K562 (cell line): Measurements from ENCODE around the gene LLGL2. TPM values are rescaled to one million over a fixed set of nuclear protein-coding genes. Genes with fewer than 3 reads are reported as not detected.

Experiments
- ARID2 ChIP-seq: fragments of 450-650 bp; IDR thresholded peaks from 2 replicates; pipeline ENCODE4 v1.6.1; 2017; ENCODE audit warnings: antibody characterized with exemption, mild to moderate bottlenecking
- CHD7 ChIP-seq: fragments of 200-600 bp; sonication (generic); IDR thresholded peaks from one replicate; pipeline ENCODE4 v1.6.1; 2012; ENCODE audit warnings: mild to moderate bottlenecking, low read depth, low read length, inconsistent platforms
- FOXJ3 ChIP-seq: sonication (generic); formaldehyde crosslinking; IDR thresholded peaks from 2 replicates; pipeline ENCODE4 v1.4.0; 2020; ENCODE audit warnings: mild to moderate bottlenecking, missing genetic modification reagents
- GABPB1 ChIP-seq: sonication (generic); formaldehyde crosslinking; IDR thresholded peaks from 2 replicates; pipeline ENCODE4 v1.8.0; 2022; ENCODE audit warnings: mild to moderate bottlenecking, missing genetic modification reagents
- HMBOX1 ChIP-seq: sonication (generic); IDR thresholded peaks from 2 replicates; pipeline ENCODE4 v1.6.1; 2016
- PTBP1 ChIP-seq: fragments of 200-400 bp; formaldehyde crosslinking; IDR thresholded peaks from 2 replicates; pipeline ENCODE4 v1.6.1; 2017; ENCODE audit warnings: low read depth, low read length
- YY1 ChIP-seq, 3 experiments: IDR thresholded peaks; 2 replicates each; pipeline ENCODE4 v1.6.1; 2011; ENCODE audit warnings: low read length in 2 of 3, mild to moderate bottlenecking in 2 of 3, moderate library complexity in 2 of 3, borderline replicate concordance in 1 of 3, control low read depth in 1 of 3, low read depth in 1 of 3; ENCODE audit not compliant: insufficient read depth in 3 of 3, insufficient replicate concordance in 2 of 3, control insufficient read depth in 1 of 3, insufficient read length in 1 of 3; ENCODE audit errors: extremely low read depth in 1 of 3
- ZBTB43 ChIP-seq: sonication (generic); formaldehyde crosslinking; IDR thresholded peaks from 2 replicates; pipeline ENCODE4 v1.8.0; 2023; ENCODE audit warnings: mild to moderate bottlenecking, missing genetic modification reagents
- ZC3H4 ChIP-seq: sonication (generic); formaldehyde crosslinking; IDR thresholded peaks from 2 replicates; pipeline ENCODE4 v1.9.0; 2021; ENCODE audit warnings: missing genetic modification reagents, borderline replicate concordance
- polyA plus RNA-seq, 8 experiments: library from polyadenylated mRNA; depleted of rRNA in 4 of 8; stranded (reverse) in 5 of 8; unstranded in 3 of 8; fragments of >200 nt; fragmentation: Nextera tagmentation in 2 of 8; fragmentation: Illumina TruSeq in 1 of 8; extraction: Ambion mirVana in 2 of 8; extraction: Trizol in 1 of 8; gene quantifications; 2 replicates each; pipeline versions ENCODE4 v1.2.1 to v1.2.3, GENCODE V29; 2011 to 2014; ENCODE audit warnings: inconsistent platforms in 1 of 8, missing spikeins in 1 of 8
- total RNA-seq, 7 experiments: library from RNA; depleted of rRNA in 6 of 7; stranded (reverse); fragments of >200 nt in 6 of 7; fragmentation: Illumina TruSeq in 2 of 7; extraction: Trizol in 2 of 7; gene quantifications; 2 replicates each; pipeline versions ENCODE4 v1.2.1 to v1.2.3, GENCODE V29; 2011 to 2021; ENCODE audit warnings: low replicate concordance in 1 of 7

The LLGL2 gene
- total and polyA plus RNA-seq, 9 of the 15 experiments (the other 6 are each of a cell fraction or from before 2014, with no cell fraction given): 0.32 to 24.4 (median 10.2) TPM

GRCh38 chr17:75601057-75601987 is 75.8 kb downstream of the LLGL2 start (continued):
- TF ChIP-seq CHD7 (no peak), ARID2 (0 out of 2 replicates have a peak, but pooled peaks have one; percentile 30), GABPB1 (CRISPR knock-in tag) (no peak; the same call in 1 of the 2 replicates), YY1 (IDR thresholded peaks at IDR 0.05; ENCODE audit: borderline replicate concordance in 1 of 3, control insufficient read depth in 1 of 3, extremely low read depth in 1 of 3, insufficient read depth in 3 of 3, insufficient read length in 1 of 3, insufficient replicate concordance in 2 of 3, low read depth in 1 of 3, low read length in 2 of 3) (peak in 2 of 3 experiments; percentile 58 to 65), ZBTB43 (CRISPR knock-in tag) (no peak), FOXJ3 (CRISPR knock-in tag) (no peak), HMBOX1 (no peak), ZC3H4 (CRISPR knock-in tag) (no peak), PTBP1 (no peak)
